Esophagus muscularis mucosa (tissue), 4 donors: ENCODE measurements around the gene GPM6B. TPM values are rescaled to one million over a fixed set of nuclear protein-coding genes. Genes with fewer than 3 reads are reported as not detected.

Experiments
- DNase-seq: peaks from one replicate; pipeline ENCODE4 v3.0.0-alpha.2; 2017; ENCODE audit errors: extremely low spot score
- H3K27ac ChIP-seq, 4 donors: fragments of 200-600 bp; sonication (generic); replicated peaks in 1 of 4; 1 replicate in 3 of 4; 2 replicates in 1 of 4; pipeline ENCODE4 v1.5.1; 2016 to 2019; ENCODE audit warnings: mild to moderate bottlenecking in 1 of 4
- H3K27me3 ChIP-seq, 4 donors: fragments of 200-600 bp; sonication (generic); one replicate each; pipeline versions ENCODE4 v1.5.1 to v1.6.0; 2016 to 2019
- H3K36me3 ChIP-seq, 4 donors: fragments of 200-600 bp; sonication (generic); one replicate each; pipeline ENCODE4 v1.5.1; 2016 to 2019
- H3K4me1 ChIP-seq, 4 donors: fragments of 200-600 bp; sonication (generic); one replicate each; pipeline ENCODE4 v1.5.1; 2016 to 2019
- H3K4me3 ChIP-seq, 4 donors: fragments of 200-600 bp; sonication (generic); 1 replicate in 2 of 4; 2 replicates in 2 of 4; pipeline ENCODE4 v1.5.1; 2016 to 2019; ENCODE audit warnings: mild to moderate bottlenecking in 4 of 4, moderate library complexity in 1 of 4
- H3K9me3 ChIP-seq, 4 donors: fragments of 200-600 bp; sonication (generic); 1 replicate in 3 of 4; 2 replicates in 1 of 4; pipeline ENCODE4 v1.5.1; 2016 to 2019
- CTCF ChIP-seq, 3 experiments: fragments of 200-600 bp in 2 of 3; fragments of 450-650 bp in 1 of 3; sonication (generic) in 2 of 3; IDR thresholded peaks; one replicate each; pipeline ENCODE4 v1.5.1; 2017 to 2019; ENCODE audit warnings: antibody characterized with exemption in 3 of 3, mild to moderate bottlenecking in 2 of 3, moderate library complexity in 1 of 3
- EP300 ChIP-seq: sonication (generic); formaldehyde crosslinking; IDR thresholded peaks from one replicate; pipeline ENCODE4 v1.6.1; 2017; ENCODE audit warnings: antibody characterized with exemption
- POLR2A ChIP-seq: fragments of 450-650 bp; IDR thresholded peaks from one replicate; pipeline ENCODE4 v1.6.1; 2017; ENCODE audit warnings: antibody characterized with exemption, moderate library complexity, mild to moderate bottlenecking, low read depth
- POLR2AphosphoS5 ChIP-seq, 2 donors: sonication (generic); formaldehyde crosslinking; IDR thresholded peaks; one replicate each; pipeline ENCODE4 v1.6.1; 2017; ENCODE audit warnings: antibody characterized with exemption in 2 of 2
- WGBS: methylation state at CpG from one replicate; pipeline ENCODE4 v1.1.5; 2018; 5-methylcytosine and 5-hydroxymethylcytosine counted together
- intact Hi-C: fragments of 100-400 bp; cut with DNase I; formaldehyde crosslinking; loops from one replicate; pipeline ENCODE4 v1.15.1; 2023
- total RNA-seq, 4 donors: library from RNA; depleted of rRNA; stranded (reverse); fragments of >200 nt; gene quantifications; one replicate each; pipeline versions ENCODE4 v1.1.0 to v1.2.1, GENCODE V29; 2016

GPM6B gene
- total RNA-seq, 4 donors from 2014 or later: 33.2 to 57.2 (median 45.2) TPM

- Histone ChIP-seq H3K4me1 (peaks cover 0 to 8% (median 0%) of the 10 kb centered on the region in 4 donors), H3K27ac (no peak overlapping the region), H3K27me3 (no peaks in the 10 kb centered on the region), H3K36me3 (peaks cover 0 to 27% (median 24%) of the 10 kb centered on the region in 4 donors), H3K9me3 (no peaks in the 10 kb centered on the region), H3K4me3 (no peak overlapping the region)
- DNase-seq: no peak
- TF ChIP-seq CTCF (IDR thresholded peaks at IDR 0.05) (peak; percentile 55 to 59 (median 58)), EP300 (no peak)
- intact Hi-C loops: no loop called here
Observed at GRCh38 chrX:13750204-13750603, 66.7 kb downstream of the GPM6B start.

GRCh38 chrX:13748486-13748885 lies 68.4 kb downstream of the GPM6B start:
- Histone ChIP-seq H3K27me3 (no peaks in the 10 kb centered on the region), H3K36me3 (peaks cover 0 to 32% (median 29%) of the 10 kb centered on the region in 4 donors), H3K27ac (no peak overlapping the region), H3K9me3 (no peaks in the 10 kb centered on the region), H3K4me3 (no peak overlapping the region), H3K4me1 (peaks cover 0 to 8% (median 0%) of the 10 kb centered on the region in 4 donors)
- no peak for DNase-seq
- no peak for TF ChIP-seq POLR2AphosphoS5 (IDR thresholded peaks at IDR 0.05)
- no peak for TF ChIP-seq EP300
- no peak for TF ChIP-seq CTCF (IDR thresholded peaks at IDR 0.05)
- no peak for TF ChIP-seq POLR2A
- intact Hi-C loops: loop anchor here (5.0 kb wide), 3 partner anchors 91 to 284 kb away; no protein-coding TSS in a partner anchor
- WGBS: 89% methylated on average over 3 of the region's 3 CpGs

- intact Hi-C loops: loop anchor here (5.0 kb wide), 3 partner anchors 91 to 284 kb away; no protein-coding TSS in a partner anchor
- Histone ChIP-seq H3K27ac (no peak overlapping the region), H3K4me1 (peaks cover 0 to 8% (median under 1%) of the 10 kb centered on the region in 4 donors), H3K9me3 (no peaks in the 10 kb centered on the region), H3K27me3 (no peaks in the 10 kb centered on the region), H3K36me3 (peaks cover 0 to 32% (median 29%) of the 10 kb centered on the region in 4 donors), H3K4me3 (no peak overlapping the region)
- DNase-seq: no peak
- 61% methylated on average over 2 of the region's 2 CpGs for WGBS
- TF ChIP-seq EP300 (no peak), CTCF (IDR thresholded peaks at IDR 0.05) (peak; percentile 12 to 52 (median 24))
Observed at GRCh38 chrX:13747836-13748235, 69.1 kb downstream of the GPM6B start.

- 85% methylated on average over 13 of the region's 13 CpGs for WGBS
- Histone ChIP-seq H3K9me3 (no peaks in the 10 kb centered on the region), H3K4me1 (peaks cover 0 to 7% (median under 1%) of the 10 kb centered on the region in 4 donors), H3K27me3 (no peaks in the 10 kb centered on the region), H3K4me3 (no peak overlapping the region), H3K36me3 (peaks cover 0 to 28% (median 21%) of the 10 kb centered on the region in 4 donors), H3K27ac (peak overlapping the region; percentile 39 to 55 (median 48))
- DNase-seq: no peak
- intact Hi-C loops: no loop called here
- TF ChIP-seq CTCF (IDR thresholded peaks at IDR 0.05) (no peak), EP300 (no peak), POLR2A (no peak), POLR2AphosphoS5 (IDR thresholded peaks at IDR 0.05) (no peak)
Observed at GRCh38 chrX:13742397-13743176, 74.3 kb downstream of the GPM6B start.
